Cardiac septum (tissue), 1 donor: ENCODE data around the gene WNT1. TPM values are rescaled to one million over a fixed set of nuclear protein-coding genes. Genes with fewer than 3 reads are reported as not detected.
A peak's percentile ranks its signal among the peaks of the same experiment; 100 is the strongest.

Experiments
- DNase-seq: peaks from one replicate; pipeline ENCODE4 v3.0.0-alpha.2; 2020; ENCODE audit warnings: low spot score
- intact Hi-C: fragments of 100-400 bp; cut with DNase I; formaldehyde crosslinking; loops from one replicate; pipeline ENCODE4 v1.14.0; 2022
- total RNA-seq: library from RNA; stranded (reverse); fragmentation: NEBNext Ultra II Directional; extraction: Animal tissue kit (Norgen Biotek cat#: 25700); gene quantifications from one replicate; pipeline ENCODE4 v1.2.1, GENCODE V29; 2021
- donor health status: DM: no; HTN: no; CAD: no.

The WNT1 gene
- total RNA-seq, 1 donor from 2014 or later = not detected

- no peak for DNase-seq
- intact Hi-C loops = no loop called here
Observed at GRCh38 chr12:48958049-48958388, 20.1 kb upstream of the WNT1 start.

GRCh38 chr12:48960834-48961233, 17.3 kb upstream of the WNT1 start:
- intact Hi-C loops = no loop called here
- no peak for DNase-seq

- DNase-seq = no peak
Observed at GRCh38 chr12:48961331-48961730, 16.8 kb upstream of the WNT1 start.

GRCh38 chr12:48961801-48962200, 16.3 kb upstream of the WNT1 start:
- no peak for DNase-seq
- intact Hi-C loops = no loop called here

More at GRCh38 chr12:48961331-48961730, 16.8 kb upstream of the WNT1 start:
- intact Hi-C loops = no loop called here

- intact Hi-C loops = no loop called here
Observed at GRCh38 chr12:48965298-48965838, 12.8 kb upstream of the WNT1 start.

GRCh38 chr12:48966177-48966895, 11.8 kb upstream of the WNT1 start:
- intact Hi-C loops = no loop called here
- no peak for DNase-seq

More at GRCh38 chr12:48965298-48965838, 12.8 kb upstream of the WNT1 start:
- DNase-seq = no peak

GRCh38 chr12:48967991-48968390, 10.1 kb upstream of the WNT1 start:
- intact Hi-C loops = no loop called here
- DNase-seq = no peak

- intact Hi-C loops = no loop called here
- DNase-seq = no peak
Observed at GRCh38 chr12:48968467-48968866, 9.7 kb upstream of the WNT1 start.

- intact Hi-C loops = no loop called here
- DNase-seq = no peak
Observed at GRCh38 chr12:48969160-48969771, 8.9 kb upstream of the WNT1 start.

- intact Hi-C loops = no loop called here
- DNase-seq = peak; percentile 63
Observed at GRCh38 chr12:48969833-48970701, 8.1 kb upstream of the WNT1 start.

GRCh38 chr12:48970702-48971334, 7.3 kb upstream of the WNT1 start:
- intact Hi-C loops = no loop called here
- DNase-seq = peak; percentile 65

- peak; percentile 71 for DNase-seq
- intact Hi-C loops = no loop called here
Observed at GRCh38 chr12:48972213-48972951, 5.7 kb upstream of the WNT1 start.

- DNase-seq = peak; percentile 22
- intact Hi-C loops = no loop called here
Observed at GRCh38 chr12:48972952-48973483, 5.1 kb upstream of the WNT1 start.

- intact Hi-C loops = no loop called here
- DNase-seq = peak; percentile 71
Observed at GRCh38 chr12:48973531-48973930, 4.6 kb upstream of the WNT1 start.

- DNase-seq = peak; percentile 77
- intact Hi-C loops = no loop called here
Observed at GRCh38 chr12:48973941-48974673, 4.0 kb upstream of the WNT1 start.

- no peak for DNase-seq
- intact Hi-C loops = no loop called here
Observed at GRCh38 chr12:48977290-48978281, 536 bp upstream of the WNT1 start.
